ENCODE results near the gene OTUD1. TPM values are rescaled to one million over a fixed set of nuclear protein-coding genes. Genes with fewer than 3 reads are reported as not detected.

OTUD1 gene
- polyA plus RNA-seq, 1 donor (not counting 4 experiments of a cell fraction or from before 2014, with no cell fraction given) = 4.7 TPM

DNA sequence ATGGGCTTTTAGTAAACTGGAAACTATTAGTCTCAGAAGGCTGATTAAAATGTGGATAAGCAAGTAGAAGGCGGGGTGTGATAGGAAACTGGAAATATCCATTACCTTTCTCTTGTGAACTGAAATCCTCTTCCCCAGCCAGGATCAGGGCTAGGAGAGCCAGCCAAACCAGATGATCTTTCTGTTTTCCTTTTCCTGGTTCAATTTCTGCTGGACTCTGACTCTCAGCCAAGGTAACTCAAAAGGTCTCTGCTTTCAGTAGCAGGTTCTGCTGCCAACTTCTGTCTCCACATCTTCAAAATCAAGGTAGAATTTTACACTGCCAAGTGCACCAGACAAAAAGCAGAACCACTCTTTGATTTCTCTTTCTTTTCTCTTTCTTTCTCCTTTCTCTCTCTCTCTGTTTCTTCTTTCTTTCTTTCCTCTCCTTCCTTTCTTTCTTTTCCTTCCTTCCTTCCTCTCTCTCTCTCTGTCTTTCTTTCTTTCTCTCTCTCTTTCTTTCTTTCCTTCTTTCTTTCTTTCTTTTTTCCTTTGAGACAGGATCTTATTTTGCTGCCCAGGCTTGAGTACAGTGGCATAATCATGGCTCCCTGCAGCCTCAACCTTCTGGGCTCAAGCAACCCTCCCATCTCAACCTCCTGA is 30.8 kb downstream of the OTUD1 start:
- H3K4me3 ChIP-seq (ENCODE audit: control insufficient read depth in 2 of 3, extremely low read depth in 1 of 3, insufficient read depth in 2 of 3, low read depth in 1 of 3, low read length in 3 of 3) = no peak overlapping the region
- H3K9me3 ChIP-seq (ENCODE audit: control insufficient read depth, low read depth, low read length) = no peaks in the 10 kb centered on the region
- no peak for FAIRE-seq
- H3K27ac ChIP-seq (ENCODE audit: control insufficient read depth, insufficient read depth, low read length) = no peak overlapping the region
- no peak overlapping the region for H2AFZ ChIP-seq (ENCODE audit: control insufficient read depth, low read length)
- peaks cover 6% of the 10 kb centered on the region for H3K27me3 ChIP-seq (ENCODE audit: control insufficient read depth, extremely low read depth, insufficient read depth, low read length)
- no peak for TF ChIP-seq EZH2 (IDR thresholded peaks at IDR 0.05; ENCODE audit: low read length)
- TF ChIP-seq, protein P1, sequence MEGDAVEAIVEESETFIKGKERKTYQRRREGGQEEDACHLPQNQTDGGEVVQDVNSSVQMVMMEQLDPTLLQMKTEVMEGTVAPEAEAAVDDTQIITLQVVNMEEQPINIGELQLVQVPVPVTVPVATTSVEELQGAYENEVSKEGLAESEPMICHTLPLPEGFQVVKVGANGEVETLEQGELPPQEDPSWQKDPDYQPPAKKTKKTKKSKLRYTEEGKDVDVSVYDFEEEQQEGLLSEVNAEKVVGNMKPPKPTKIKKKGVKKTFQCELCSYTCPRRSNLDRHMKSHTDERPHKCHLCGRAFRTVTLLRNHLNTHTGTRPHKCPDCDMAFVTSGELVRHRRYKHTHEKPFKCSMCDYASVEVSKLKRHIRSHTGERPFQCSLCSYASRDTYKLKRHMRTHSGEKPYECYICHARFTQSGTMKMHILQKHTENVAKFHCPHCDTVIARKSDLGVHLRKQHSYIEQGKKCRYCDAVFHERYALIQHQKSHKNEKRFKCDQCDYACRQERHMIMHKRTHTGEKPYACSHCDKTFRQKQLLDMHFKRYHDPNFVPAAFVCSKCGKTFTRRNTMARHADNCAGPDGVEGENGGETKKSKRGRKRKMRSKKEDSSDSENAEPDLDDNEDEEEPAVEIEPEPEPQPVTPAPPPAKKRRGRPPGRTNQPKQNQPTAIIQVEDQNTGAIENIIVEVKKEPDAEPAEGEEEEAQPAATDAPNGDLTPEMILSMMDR (optimal IDR thresholded peaks at IDR 0.05 in 1 of 3, IDR thresholded peaks at IDR 0.05 in 1 of 3, conservative IDR thresholded peaks at IDR 0.05 in 1 of 3; ENCODE audit: extremely low read depth in 1 of 3, insufficient read depth in 2 of 3, low read length in 3 of 3) = no peak
- no peak for DNase-seq (ENCODE audit: low read depth, low spot score)
- no peaks in the 10 kb centered on the region for H3K79me2 ChIP-seq (ENCODE audit: control insufficient read depth, insufficient read depth, low read length)
- H3K4me2 ChIP-seq (ENCODE audit: control insufficient read depth, extremely low read depth, insufficient read depth, low read depth, low read length) = no peak overlapping the region
- dilution Hi-C loops (cut with MboI; ENCODE audit: extremely low pct_ligation_motif_present, low sequenced_read_pairs) = no loop called here
- H4K20me1 ChIP-seq (ENCODE audit: control insufficient read depth, extremely low read depth, insufficient read depth, low read length) = no peaks in the 10 kb centered on the region
- H3K4me1 ChIP-seq (ENCODE audit: control insufficient read depth, extremely low read depth, insufficient read depth, low read length) = no peaks in the 10 kb centered on the region
- H3K9me1 ChIP-seq (ENCODE audit: control insufficient read depth, extremely low read depth, insufficient read depth, low read length) = no peaks in the 10 kb centered on the region
- H3K36me3 ChIP-seq (ENCODE audit: control insufficient read depth in 2 of 2, extremely low read depth in 1 of 2, insufficient read depth in 2 of 2, low read length in 2 of 2) = no peaks in the 10 kb centered on the region
- H3K9ac ChIP-seq (ENCODE audit: control insufficient read depth, extremely low read depth, insufficient read depth, low read length) = no peak overlapping the region

- Histone ChIP-seq H2AFZ (ENCODE audit: control insufficient read depth, low read length) (no peak overlapping the region), H3K9me3 (ENCODE audit: control insufficient read depth, low read depth, low read length) (no peaks in the 10 kb centered on the region), H3K4me3 (ENCODE audit: control insufficient read depth in 2 of 3, extremely low read depth in 1 of 3, insufficient read depth in 2 of 3, low read depth in 1 of 3, low read length in 3 of 3) (no peak overlapping the region), H3K4me2 (ENCODE audit: control insufficient read depth, extremely low read depth, insufficient read depth, low read depth, low read length) (no peak overlapping the region), H4K20me1 (ENCODE audit: control insufficient read depth, extremely low read depth, insufficient read depth, low read length) (no peaks in the 10 kb centered on the region), H3K4me1 (ENCODE audit: control insufficient read depth, extremely low read depth, insufficient read depth, low read length) (no peaks in the 10 kb centered on the region), H3K9me1 (ENCODE audit: control insufficient read depth, extremely low read depth, insufficient read depth, low read length) (no peaks in the 10 kb centered on the region), H3K36me3 (ENCODE audit: control insufficient read depth in 2 of 2, extremely low read depth in 1 of 2, insufficient read depth in 2 of 2, low read length in 2 of 2) (no peaks in the 10 kb centered on the region), H3K9ac (ENCODE audit: control insufficient read depth, extremely low read depth, insufficient read depth, low read length) (no peak overlapping the region), H3K79me2 (ENCODE audit: control insufficient read depth, insufficient read depth, low read length) (no peaks in the 10 kb centered on the region), H3K27ac (ENCODE audit: control insufficient read depth, insufficient read depth, low read length) (no peak overlapping the region), H3K27me3 (ENCODE audit: control insufficient read depth, extremely low read depth, insufficient read depth, low read length) (peaks cover 6% of the 10 kb centered on the region)
- no peak for TF ChIP-seq EZH2 (IDR thresholded peaks at IDR 0.05; ENCODE audit: low read length)
- TF ChIP-seq, protein P1 (optimal IDR thresholded peaks at IDR 0.05 in 1 of 3, IDR thresholded peaks at IDR 0.05 in 1 of 3, conservative IDR thresholded peaks at IDR 0.05 in 1 of 3; ENCODE audit: extremely low read depth in 1 of 3, insufficient read depth in 2 of 3, low read length in 3 of 3) = no peak
- dilution Hi-C loops (cut with MboI; ENCODE audit: extremely low pct_ligation_motif_present, low sequenced_read_pairs) = no loop called here
- DNase-seq (ENCODE audit: low read depth, low spot score) (no peak), FAIRE-seq (no peak)
Observed at GRCh38 chr10:23472181-23472580, 33.3 kb downstream of the OTUD1 start.
